Measurements from ENCODE around the gene NHLRC4. TPM values are rescaled to one million over a fixed set of nuclear protein-coding genes. Genes with fewer than 3 reads are reported as not detected.

The NHLRC4 gene
- polyA plus RNA-seq, 1 donor (not counting 4 experiments of a cell fraction or from before 2014, with no cell fraction given), result 0.10 TPM

DNA sequence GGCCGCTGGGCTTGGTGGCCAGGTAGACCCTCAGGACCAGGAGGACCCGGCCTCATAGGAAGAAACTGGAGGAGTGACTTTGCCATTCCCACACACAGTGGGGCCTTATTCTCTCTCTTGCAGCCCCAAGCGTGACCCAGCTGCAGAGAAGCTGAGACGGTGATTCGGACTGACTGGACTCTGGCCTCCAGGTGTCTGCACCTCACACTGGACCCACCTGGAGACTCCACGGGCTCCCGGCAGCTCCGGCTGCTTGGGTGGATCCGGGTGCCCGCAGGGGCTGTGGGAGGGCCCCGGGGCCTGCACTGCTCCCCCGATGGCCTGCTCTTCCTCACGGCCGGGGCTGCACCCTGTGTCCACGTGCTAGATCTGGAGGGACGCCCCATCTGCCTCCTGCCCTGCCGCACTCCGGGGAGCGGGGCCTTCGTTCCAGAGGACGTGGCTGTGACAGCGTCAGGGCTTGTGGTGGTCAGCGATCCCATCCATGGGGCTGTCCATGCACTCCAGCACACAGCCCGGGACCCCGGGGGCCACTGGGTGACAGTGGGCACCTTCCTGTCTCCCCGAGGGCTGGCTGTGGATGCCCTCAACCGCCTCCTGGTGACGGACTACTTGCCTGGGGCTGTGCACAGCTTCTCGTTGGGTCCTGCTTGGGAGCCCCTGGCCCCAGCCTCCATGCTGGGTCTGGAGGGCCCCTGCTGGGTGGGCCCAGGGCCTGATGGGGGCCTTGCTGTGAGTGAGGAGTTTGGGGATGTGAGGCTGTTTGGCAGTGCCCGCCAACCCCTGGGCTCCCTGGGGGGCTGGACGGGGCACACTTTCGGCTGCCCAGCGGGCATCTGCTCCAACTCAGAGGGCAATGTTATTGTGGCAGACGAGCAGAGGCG, 810 bp downstream of the NHLRC4 start:
- Histone ChIP-seq H3K9me3 (ENCODE audit: control insufficient read depth, low read depth, low read length) (no peaks in the 10 kb centered on the region), H3K4me1 (ENCODE audit: control insufficient read depth, extremely low read depth, insufficient read depth, low read length) (peaks cover 22% of the 10 kb centered on the region), H2AFZ (ENCODE audit: control insufficient read depth, low read length) (no peak overlapping the region), H3K36me3 (ENCODE audit: control insufficient read depth in 2 of 2, extremely low read depth in 1 of 2, insufficient read depth in 2 of 2, low read length in 2 of 2) (peaks cover 1 to 7% of the 10 kb centered on the region in 2 experiments), H4K20me1 (ENCODE audit: control insufficient read depth, extremely low read depth, insufficient read depth, low read length) (no peaks in the 10 kb centered on the region), H3K27ac (ENCODE audit: control insufficient read depth, insufficient read depth, low read length) (no peak overlapping the region), H3K9ac (ENCODE audit: control insufficient read depth, extremely low read depth, insufficient read depth, low read length) (no peak overlapping the region), H3K4me2 (ENCODE audit: control insufficient read depth, extremely low read depth, insufficient read depth, low read depth, low read length) (no peak overlapping the region), H3K27me3 (ENCODE audit: control insufficient read depth, extremely low read depth, insufficient read depth, low read length) (no peaks in the 10 kb centered on the region), H3K4me3 (ENCODE audit: control insufficient read depth in 2 of 3, extremely low read depth in 1 of 3, insufficient read depth in 2 of 3, low read depth in 1 of 3, low read length in 3 of 3) (no peak overlapping the region), H3K9me1 (ENCODE audit: control insufficient read depth, extremely low read depth, insufficient read depth, low read length) (no peaks in the 10 kb centered on the region), H3K79me2 (ENCODE audit: control insufficient read depth, insufficient read depth, low read length) (peaks cover 13% of the 10 kb centered on the region)
- dilution Hi-C loops (cut with MboI; ENCODE audit: extremely low pct_ligation_motif_present, low sequenced_read_pairs), result no loop called here
- DNase-seq (ENCODE audit: low read depth, low spot score), result no peak
- no peak for FAIRE-seq
- TF ChIP-seq, protein P1, sequence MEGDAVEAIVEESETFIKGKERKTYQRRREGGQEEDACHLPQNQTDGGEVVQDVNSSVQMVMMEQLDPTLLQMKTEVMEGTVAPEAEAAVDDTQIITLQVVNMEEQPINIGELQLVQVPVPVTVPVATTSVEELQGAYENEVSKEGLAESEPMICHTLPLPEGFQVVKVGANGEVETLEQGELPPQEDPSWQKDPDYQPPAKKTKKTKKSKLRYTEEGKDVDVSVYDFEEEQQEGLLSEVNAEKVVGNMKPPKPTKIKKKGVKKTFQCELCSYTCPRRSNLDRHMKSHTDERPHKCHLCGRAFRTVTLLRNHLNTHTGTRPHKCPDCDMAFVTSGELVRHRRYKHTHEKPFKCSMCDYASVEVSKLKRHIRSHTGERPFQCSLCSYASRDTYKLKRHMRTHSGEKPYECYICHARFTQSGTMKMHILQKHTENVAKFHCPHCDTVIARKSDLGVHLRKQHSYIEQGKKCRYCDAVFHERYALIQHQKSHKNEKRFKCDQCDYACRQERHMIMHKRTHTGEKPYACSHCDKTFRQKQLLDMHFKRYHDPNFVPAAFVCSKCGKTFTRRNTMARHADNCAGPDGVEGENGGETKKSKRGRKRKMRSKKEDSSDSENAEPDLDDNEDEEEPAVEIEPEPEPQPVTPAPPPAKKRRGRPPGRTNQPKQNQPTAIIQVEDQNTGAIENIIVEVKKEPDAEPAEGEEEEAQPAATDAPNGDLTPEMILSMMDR (optimal IDR thresholded peaks at IDR 0.05 in 1 of 3, IDR thresholded peaks at IDR 0.05 in 1 of 3, conservative IDR thresholded peaks at IDR 0.05 in 1 of 3; ENCODE audit: extremely low read depth in 1 of 3, insufficient read depth in 2 of 3, low read length in 3 of 3), result no peak
- no peak for TF ChIP-seq EZH2 (IDR thresholded peaks at IDR 0.05; ENCODE audit: low read length)

DNA sequence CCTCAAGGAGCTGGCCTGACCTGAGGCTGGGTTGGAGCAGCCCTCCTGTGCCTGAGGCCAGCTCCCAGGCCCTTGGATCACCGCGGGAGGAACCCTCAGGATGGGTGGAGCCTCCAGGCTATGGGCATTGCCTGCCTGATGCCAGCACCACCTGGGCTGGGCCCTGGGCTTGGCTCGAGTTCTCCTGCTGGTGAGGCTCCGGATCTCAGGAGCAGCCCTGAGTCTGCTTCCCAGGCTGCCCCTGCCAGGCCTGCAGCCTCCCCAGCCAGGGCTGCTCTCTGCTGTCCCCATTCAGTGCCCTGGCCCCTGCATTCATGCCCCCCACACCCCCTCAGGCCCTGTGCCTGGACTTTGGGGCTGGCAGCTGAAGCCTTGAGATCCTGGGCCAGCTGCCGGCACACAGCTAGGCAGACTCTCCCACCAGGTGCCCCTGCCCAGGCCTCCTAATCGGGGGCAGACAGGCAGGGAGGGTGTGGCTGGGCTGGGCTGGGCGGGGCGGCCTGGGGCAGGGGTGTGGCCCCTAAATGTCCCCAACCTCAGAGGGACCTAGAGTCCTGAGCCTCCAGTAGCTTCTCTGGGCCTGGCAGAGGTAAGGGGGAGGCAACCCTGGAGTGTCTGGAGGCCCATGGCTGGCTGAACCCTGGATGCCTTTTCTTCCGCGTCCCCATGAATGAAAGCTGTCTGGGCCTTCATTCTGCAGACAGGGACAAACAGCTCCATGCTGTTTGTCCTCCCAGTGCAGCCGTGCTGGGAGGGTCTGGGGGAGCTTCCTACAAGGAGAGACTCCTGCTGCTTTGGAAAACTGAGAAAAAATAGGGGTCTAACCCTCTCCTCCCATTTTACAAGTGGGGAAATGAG, 1.8 kb downstream of the NHLRC4 start:
- dilution Hi-C loops (cut with MboI; ENCODE audit: extremely low pct_ligation_motif_present, low sequenced_read_pairs), result no loop called here
- H3K79me2 ChIP-seq (ENCODE audit: control insufficient read depth, insufficient read depth, low read length), result peaks cover 14% of the 10 kb centered on the region

More for the DNA sequence above, 1.8 kb downstream of the NHLRC4 start:
- TF ChIP-seq, protein P1 (optimal IDR thresholded peaks at IDR 0.05 in 1 of 3, IDR thresholded peaks at IDR 0.05 in 1 of 3, conservative IDR thresholded peaks at IDR 0.05 in 1 of 3; ENCODE audit: extremely low read depth in 1 of 3, insufficient read depth in 2 of 3, low read length in 3 of 3), result peak in 1 of 3 experiments; percentile 3
- TF ChIP-seq EZH2 (IDR thresholded peaks at IDR 0.05; ENCODE audit: low read length), result no peak
- peak overlapping the region; percentile 52 for H3K27ac ChIP-seq (ENCODE audit: control insufficient read depth, insufficient read depth, low read length)
- H3K36me3 ChIP-seq (ENCODE audit: control insufficient read depth in 2 of 2, extremely low read depth in 1 of 2, insufficient read depth in 2 of 2, low read length in 2 of 2), result peaks cover 1 to 7% of the 10 kb centered on the region in 2 experiments
- no peaks in the 10 kb centered on the region for H3K27me3 ChIP-seq (ENCODE audit: control insufficient read depth, extremely low read depth, insufficient read depth, low read length)
- peak overlapping the region; percentile 84 for H3K4me2 ChIP-seq (ENCODE audit: control insufficient read depth, extremely low read depth, insufficient read depth, low read depth, low read length)
- no peak for DNase-seq (ENCODE audit: low read depth, low spot score)
- H3K9me1 ChIP-seq (ENCODE audit: control insufficient read depth, extremely low read depth, insufficient read depth, low read length), result no peaks in the 10 kb centered on the region
- FAIRE-seq, result no peak
- H3K4me1 ChIP-seq (ENCODE audit: control insufficient read depth, extremely low read depth, insufficient read depth, low read length), result peaks cover 22% of the 10 kb centered on the region
- H2AFZ ChIP-seq (ENCODE audit: control insufficient read depth, low read length), result peak overlapping the region; percentile 27
- peak overlapping the region; percentile 85 for H3K9ac ChIP-seq (ENCODE audit: control insufficient read depth, extremely low read depth, insufficient read depth, low read length)
- peak overlapping the region in 2 of 3 experiments; percentile 71 to 72 for H3K4me3 ChIP-seq (ENCODE audit: control insufficient read depth in 2 of 3, extremely low read depth in 1 of 3, insufficient read depth in 2 of 3, low read depth in 1 of 3, low read length in 3 of 3)
- no peaks in the 10 kb centered on the region for H4K20me1 ChIP-seq (ENCODE audit: control insufficient read depth, extremely low read depth, insufficient read depth, low read length)
- H3K9me3 ChIP-seq (ENCODE audit: control insufficient read depth, low read depth, low read length), result no peaks in the 10 kb centered on the region
